ENCODE measurements around the gene SMURF2.

DNA sequence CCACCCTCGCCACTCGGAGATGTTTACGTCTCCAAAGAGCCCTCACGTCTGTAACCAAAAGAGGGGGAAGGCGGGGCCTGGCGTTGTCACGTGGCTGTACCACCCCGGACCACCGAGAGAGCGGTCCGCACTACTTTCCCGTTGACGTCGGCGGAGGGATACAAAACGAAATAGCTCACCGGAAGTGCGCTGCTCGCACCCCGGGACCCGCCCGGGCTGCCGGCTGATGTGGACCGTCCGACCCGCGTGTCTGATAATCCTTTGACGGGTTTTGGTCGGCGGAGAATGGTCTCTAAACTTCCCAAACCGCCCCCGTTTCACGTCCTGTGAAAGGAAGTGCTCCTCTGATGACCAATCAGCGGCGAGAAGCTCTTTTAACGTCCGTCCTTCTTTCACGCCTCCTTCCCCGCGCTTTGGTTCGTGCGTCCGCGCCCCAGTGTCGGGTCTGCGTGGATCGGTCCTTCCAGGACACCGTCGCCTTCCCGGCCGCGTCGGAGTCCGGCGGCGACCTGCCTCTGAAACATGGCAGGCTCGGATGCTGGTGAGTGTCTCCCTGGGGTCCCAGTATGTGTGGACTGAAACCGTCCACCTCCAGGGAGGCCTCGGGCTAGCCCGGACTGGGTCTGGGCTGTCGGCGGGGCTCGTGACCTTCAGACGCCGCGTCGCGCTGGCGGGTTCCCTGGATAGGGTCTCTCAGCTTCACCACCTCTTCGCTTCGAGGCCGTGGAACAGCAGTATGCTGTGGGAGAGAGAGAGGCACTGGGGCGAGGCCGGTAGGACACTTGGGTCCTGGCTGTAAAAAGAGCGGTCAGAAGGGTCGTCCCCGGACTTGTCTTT, 155.3 kb downstream of the SMURF2 start, which contains the start of gene CEP95:
- TF ChIP-seq, protein P1, sequence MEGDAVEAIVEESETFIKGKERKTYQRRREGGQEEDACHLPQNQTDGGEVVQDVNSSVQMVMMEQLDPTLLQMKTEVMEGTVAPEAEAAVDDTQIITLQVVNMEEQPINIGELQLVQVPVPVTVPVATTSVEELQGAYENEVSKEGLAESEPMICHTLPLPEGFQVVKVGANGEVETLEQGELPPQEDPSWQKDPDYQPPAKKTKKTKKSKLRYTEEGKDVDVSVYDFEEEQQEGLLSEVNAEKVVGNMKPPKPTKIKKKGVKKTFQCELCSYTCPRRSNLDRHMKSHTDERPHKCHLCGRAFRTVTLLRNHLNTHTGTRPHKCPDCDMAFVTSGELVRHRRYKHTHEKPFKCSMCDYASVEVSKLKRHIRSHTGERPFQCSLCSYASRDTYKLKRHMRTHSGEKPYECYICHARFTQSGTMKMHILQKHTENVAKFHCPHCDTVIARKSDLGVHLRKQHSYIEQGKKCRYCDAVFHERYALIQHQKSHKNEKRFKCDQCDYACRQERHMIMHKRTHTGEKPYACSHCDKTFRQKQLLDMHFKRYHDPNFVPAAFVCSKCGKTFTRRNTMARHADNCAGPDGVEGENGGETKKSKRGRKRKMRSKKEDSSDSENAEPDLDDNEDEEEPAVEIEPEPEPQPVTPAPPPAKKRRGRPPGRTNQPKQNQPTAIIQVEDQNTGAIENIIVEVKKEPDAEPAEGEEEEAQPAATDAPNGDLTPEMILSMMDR (conservative IDR thresholded peaks at IDR 0.05; ENCODE audit: low read depth, low read length), result no peak
- TF ChIP-seq EZH2 (IDR thresholded peaks at IDR 0.05; ENCODE audit: low read length, unreplicated experiment), result no peak
